Measurements from ENCODE around the gene DIAPH2.
"Not testable (repeated sequence)": the region's sequence is repeated elsewhere in the genome, so short reads cannot be mapped to it uniquely, and the experiment has no call there.

DIAPH2 gene

DNA sequence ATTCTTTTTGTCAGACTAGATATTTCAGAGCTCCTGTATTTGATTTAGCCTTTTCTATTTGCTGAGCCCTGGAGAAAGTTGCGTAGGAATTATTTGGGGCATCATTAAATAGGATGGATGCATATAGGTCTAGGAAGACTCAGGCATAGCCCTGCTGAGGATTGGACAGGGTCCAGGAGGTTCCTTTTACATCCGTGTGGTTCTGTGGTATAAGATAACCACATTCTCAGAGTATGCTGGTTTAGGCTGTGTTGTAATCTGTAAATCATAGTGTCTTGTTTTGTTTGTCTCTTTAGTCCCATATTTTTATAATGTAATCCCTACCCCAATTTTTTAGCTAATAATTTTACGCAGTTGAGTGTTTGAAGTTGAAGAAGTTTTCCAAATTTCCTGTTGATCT lies 712.7 kb downstream of the DIAPH2 start:
- Histone ChIP-seq H3K27ac (ENCODE audit: low read depth, low read length, severe bottlenecking) (no peak overlapping the region), H3K4me3 (ENCODE audit: extremely low read depth, insufficient read depth, low read length, poor library complexity, severe bottlenecking) (no peak overlapping the region), H3K36me3 (ENCODE audit: control insufficient read depth, insufficient read depth, low read length) (no peaks in the 10 kb centered on the region), H3K9me3 (ENCODE audit: control insufficient read depth, low read length) (no peaks in the 10 kb centered on the region), H3K4me1 (ENCODE audit: control insufficient read depth, insufficient read depth, low read length, poor library complexity, severe bottlenecking) (no peaks in the 10 kb centered on the region)
- WGBS, 2 experiments (ENCODE audit: insufficient coverage in 2 of 2), result 100% methylated on average over 1 of the region's 3 CpGs; no CpG with 5 or more reads in 1 of the 2 experiments

DNA sequence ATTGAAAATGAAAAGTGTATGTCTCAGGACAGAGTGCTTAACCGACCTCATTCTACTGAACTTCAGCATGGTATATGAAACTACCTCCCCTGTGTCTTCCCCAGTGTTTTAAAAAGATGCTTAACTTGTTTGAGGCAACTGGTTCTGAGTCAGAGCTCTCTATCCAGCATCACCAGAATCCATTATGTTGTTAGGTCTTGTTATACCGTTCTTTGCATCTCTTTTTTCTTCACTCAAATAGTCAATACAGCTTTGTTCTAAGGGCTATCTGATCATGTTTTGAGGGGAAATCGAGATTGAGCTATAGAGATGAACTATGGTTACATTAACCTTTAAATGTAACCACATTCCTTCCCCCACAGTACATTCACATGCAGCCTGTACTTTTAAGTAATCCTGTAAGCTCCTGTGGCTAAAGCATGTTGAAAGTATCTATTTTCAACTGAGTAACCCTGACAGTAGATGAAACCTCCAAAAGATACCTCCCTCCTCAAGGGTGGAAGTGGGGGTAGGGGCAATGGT lies 713.4 kb downstream of the DIAPH2 start:
- no peaks in the 10 kb centered on the region for H3K9me3 ChIP-seq (ENCODE audit: control insufficient read depth, low read length)
- no CpG with 5 or more reads among the region's 3 CpGs for WGBS, 2 experiments (ENCODE audit: insufficient coverage in 2 of 2)
- H3K4me1 ChIP-seq (ENCODE audit: control insufficient read depth, insufficient read depth, low read length, poor library complexity, severe bottlenecking), result no peaks in the 10 kb centered on the region
- no peaks in the 10 kb centered on the region for H3K36me3 ChIP-seq (ENCODE audit: control insufficient read depth, insufficient read depth, low read length)
- no peak overlapping the region for H3K27ac ChIP-seq (ENCODE audit: low read depth, low read length, severe bottlenecking)
- no peak overlapping the region for H3K4me3 ChIP-seq (ENCODE audit: extremely low read depth, insufficient read depth, low read length, poor library complexity, severe bottlenecking)

DNA sequence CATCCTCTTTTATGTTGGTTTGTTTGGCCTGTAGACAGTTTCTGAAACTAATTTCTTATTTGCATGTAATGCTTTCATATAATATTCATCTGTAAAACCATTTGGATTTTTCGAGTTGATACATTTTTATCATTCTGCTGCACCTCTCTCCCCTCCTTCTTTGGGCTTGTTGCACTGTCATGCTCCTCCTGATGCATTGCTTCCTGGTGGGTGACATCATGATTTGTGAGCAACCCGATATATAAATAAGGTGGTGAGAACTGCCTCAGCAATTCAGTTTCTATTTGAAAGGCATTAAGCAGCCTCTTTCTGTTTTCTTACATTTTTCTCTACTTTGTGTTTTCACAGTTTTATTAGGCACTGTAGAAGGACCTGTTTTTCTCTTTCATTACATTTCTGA lies 714.8 kb downstream of the DIAPH2 start:
- no peak overlapping the region for H3K27ac ChIP-seq (ENCODE audit: low read depth, low read length, severe bottlenecking)
- no peaks in the 10 kb centered on the region for H3K36me3 ChIP-seq (ENCODE audit: control insufficient read depth, insufficient read depth, low read length)
- H3K4me3 ChIP-seq (ENCODE audit: extremely low read depth, insufficient read depth, low read length, poor library complexity, severe bottlenecking), result no peak overlapping the region
- no peaks in the 10 kb centered on the region for H3K9me3 ChIP-seq (ENCODE audit: control insufficient read depth, low read length)
- no CpG with 5 or more reads among the region's 2 CpGs for WGBS, 2 experiments (ENCODE audit: insufficient coverage in 2 of 2)
- no peaks in the 10 kb centered on the region for H3K4me1 ChIP-seq (ENCODE audit: control insufficient read depth, insufficient read depth, low read length, poor library complexity, severe bottlenecking)

DNA sequence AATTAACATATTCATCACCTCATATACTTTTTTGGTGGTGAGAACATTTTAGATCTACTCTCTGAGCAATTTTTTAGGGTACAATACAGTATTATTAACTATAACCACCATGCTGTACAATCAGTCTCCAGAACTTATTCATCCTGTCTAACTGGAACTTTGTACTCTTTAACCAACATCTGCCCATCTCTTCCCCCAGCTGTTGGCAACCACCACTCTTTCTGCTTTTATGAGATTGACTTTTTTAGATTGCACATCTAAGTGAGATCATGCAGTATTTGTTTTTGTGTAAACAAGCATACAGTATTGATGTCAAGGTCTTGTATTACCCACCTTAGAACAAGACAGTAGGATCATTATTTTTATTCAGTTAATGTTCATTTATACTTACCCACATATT lies 715.9 kb downstream of the DIAPH2 start:
- H3K27ac ChIP-seq (ENCODE audit: low read depth, low read length, severe bottlenecking), result no peak overlapping the region

DNA sequence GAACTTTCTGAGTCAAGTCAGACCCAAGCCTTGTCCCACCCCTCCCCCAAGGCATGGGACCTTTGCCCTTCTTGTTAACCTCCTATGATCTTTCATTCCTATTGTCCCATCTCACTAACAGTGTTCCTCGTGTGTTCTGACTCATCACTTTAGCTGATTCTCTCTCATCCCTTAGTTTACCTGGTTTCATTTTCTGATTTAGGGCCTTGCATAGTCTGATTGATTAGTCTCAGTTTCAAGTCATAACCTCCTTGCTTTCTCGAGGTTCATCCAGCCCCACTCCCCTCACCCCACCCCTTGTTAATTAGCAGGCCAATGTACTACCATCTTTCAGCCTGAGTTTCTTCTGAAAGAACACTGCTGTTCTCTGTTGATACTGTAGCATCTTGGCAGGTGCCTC lies 716.5 kb downstream of the DIAPH2 start:
- Histone ChIP-seq H3K4me3 (ENCODE audit: extremely low read depth, insufficient read depth, low read length, poor library complexity, severe bottlenecking) (no peak overlapping the region), H3K9me3 (ENCODE audit: control insufficient read depth, low read length) (no peaks in the 10 kb centered on the region), H3K36me3 (ENCODE audit: control insufficient read depth, insufficient read depth, low read length) (no peaks in the 10 kb centered on the region), H3K27ac (ENCODE audit: low read depth, low read length, severe bottlenecking) (no peak overlapping the region), H3K4me1 (ENCODE audit: control insufficient read depth, insufficient read depth, low read length, poor library complexity, severe bottlenecking) (no peaks in the 10 kb centered on the region)
- no CpG with 5 or more reads among the region's 2 CpGs for WGBS, 2 experiments (ENCODE audit: insufficient coverage in 2 of 2)

More for the DNA sequence above, 715.9 kb downstream of the DIAPH2 start:
- Histone ChIP-seq H3K4me3 (ENCODE audit: extremely low read depth, insufficient read depth, low read length, poor library complexity, severe bottlenecking) (no peak overlapping the region), H3K9me3 (ENCODE audit: control insufficient read depth, low read length) (no peaks in the 10 kb centered on the region), H3K36me3 (ENCODE audit: control insufficient read depth, insufficient read depth, low read length) (no peaks in the 10 kb centered on the region), H3K4me1 (ENCODE audit: control insufficient read depth, insufficient read depth, low read length, poor library complexity, severe bottlenecking) (no peaks in the 10 kb centered on the region)

DNA sequence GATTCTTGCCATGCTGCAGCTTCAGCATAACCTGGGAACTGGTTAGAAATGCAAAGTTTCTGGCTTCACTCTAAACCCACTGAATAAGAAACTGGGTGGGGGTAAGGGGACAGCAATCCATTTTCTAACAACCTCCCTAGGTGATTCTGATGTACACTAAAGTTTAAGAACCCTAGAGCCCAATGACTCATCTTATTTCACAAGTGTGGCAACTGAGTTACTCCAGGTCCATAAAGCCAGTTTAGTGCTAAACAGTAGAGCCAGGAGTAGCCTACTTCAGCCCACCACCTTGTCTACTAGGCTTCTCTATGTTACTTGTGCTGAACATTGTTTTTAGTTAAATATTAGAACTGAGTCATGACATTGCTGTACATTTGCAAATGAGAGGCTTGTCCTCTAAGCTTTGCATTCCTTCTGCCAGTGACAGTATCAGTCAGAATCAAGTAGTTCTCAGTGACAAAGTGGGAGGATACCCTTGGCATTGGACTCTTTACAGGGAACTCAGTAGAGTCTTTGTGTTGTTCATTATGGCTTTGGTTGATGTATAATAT lies 717.0 kb downstream of the DIAPH2 start:
- no peak overlapping the region for H3K27ac ChIP-seq (ENCODE audit: low read depth, low read length, severe bottlenecking)
- H3K36me3 ChIP-seq (ENCODE audit: control insufficient read depth, insufficient read depth, low read length), result no peaks in the 10 kb centered on the region

DNA sequence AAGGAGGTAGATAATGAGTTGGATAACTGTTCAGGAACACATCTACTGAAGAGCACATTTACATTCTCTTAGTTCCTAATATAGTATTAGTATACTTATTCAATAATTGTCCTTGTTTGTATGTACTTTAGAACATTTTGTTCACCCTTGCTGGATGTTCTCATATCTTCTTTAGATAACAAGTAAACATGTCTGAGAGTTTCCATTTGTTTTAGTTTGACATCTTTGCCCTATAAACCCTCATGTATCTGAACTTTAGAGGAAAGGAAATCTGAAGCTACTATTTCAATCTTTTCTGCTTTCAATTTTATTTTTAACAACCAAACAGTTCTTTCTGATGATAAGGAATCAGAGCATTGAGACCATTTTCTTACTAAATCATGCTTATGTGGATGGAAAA lies 717.7 kb downstream of the DIAPH2 start:
- Histone ChIP-seq H3K4me3 (ENCODE audit: extremely low read depth, insufficient read depth, low read length, poor library complexity, severe bottlenecking) (no peak overlapping the region), H3K36me3 (ENCODE audit: control insufficient read depth, insufficient read depth, low read length) (no peaks in the 10 kb centered on the region), H3K9me3 (ENCODE audit: control insufficient read depth, low read length) (no peaks in the 10 kb centered on the region), H3K27ac (ENCODE audit: low read depth, low read length, severe bottlenecking) (no peak overlapping the region), H3K4me1 (ENCODE audit: control insufficient read depth, insufficient read depth, low read length, poor library complexity, severe bottlenecking) (no peaks in the 10 kb centered on the region)

More for the DNA sequence above, 717.0 kb downstream of the DIAPH2 start:
- Histone ChIP-seq H3K4me3 (ENCODE audit: extremely low read depth, insufficient read depth, low read length, poor library complexity, severe bottlenecking) (no peak overlapping the region), H3K9me3 (ENCODE audit: control insufficient read depth, low read length) (no peaks in the 10 kb centered on the region), H3K4me1 (ENCODE audit: control insufficient read depth, insufficient read depth, low read length, poor library complexity, severe bottlenecking) (no peaks in the 10 kb centered on the region)

DNA sequence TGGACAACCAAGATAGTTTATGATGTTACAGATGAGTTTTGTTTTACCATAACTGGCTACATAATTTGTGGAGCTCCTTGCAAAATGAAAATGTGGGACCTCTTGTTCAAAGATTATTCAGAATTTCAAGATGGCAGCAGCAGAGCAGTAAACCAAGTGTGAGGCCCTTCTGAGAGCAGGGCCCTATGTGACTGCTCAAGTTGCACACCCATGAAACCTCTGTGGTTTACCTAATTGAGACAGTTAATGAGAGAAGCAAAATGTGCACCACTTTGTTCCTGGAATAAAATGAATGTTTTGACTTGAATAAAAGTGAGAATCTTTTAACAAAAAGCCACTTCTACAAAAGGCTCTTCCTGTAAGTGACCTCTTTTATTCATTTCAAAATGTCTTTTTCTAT lies 718.3 kb downstream of the DIAPH2 start:
- H3K9me3 ChIP-seq (ENCODE audit: control insufficient read depth, low read length), result no peaks in the 10 kb centered on the region
- H3K27ac ChIP-seq (ENCODE audit: low read depth, low read length, severe bottlenecking), result no peak overlapping the region
- H3K4me1 ChIP-seq (ENCODE audit: control insufficient read depth, insufficient read depth, low read length, poor library complexity, severe bottlenecking), result no peaks in the 10 kb centered on the region
- no peaks in the 10 kb centered on the region for H3K36me3 ChIP-seq (ENCODE audit: control insufficient read depth, insufficient read depth, low read length)
- H3K4me3 ChIP-seq (ENCODE audit: extremely low read depth, insufficient read depth, low read length, poor library complexity, severe bottlenecking), result no peak overlapping the region

DNA sequence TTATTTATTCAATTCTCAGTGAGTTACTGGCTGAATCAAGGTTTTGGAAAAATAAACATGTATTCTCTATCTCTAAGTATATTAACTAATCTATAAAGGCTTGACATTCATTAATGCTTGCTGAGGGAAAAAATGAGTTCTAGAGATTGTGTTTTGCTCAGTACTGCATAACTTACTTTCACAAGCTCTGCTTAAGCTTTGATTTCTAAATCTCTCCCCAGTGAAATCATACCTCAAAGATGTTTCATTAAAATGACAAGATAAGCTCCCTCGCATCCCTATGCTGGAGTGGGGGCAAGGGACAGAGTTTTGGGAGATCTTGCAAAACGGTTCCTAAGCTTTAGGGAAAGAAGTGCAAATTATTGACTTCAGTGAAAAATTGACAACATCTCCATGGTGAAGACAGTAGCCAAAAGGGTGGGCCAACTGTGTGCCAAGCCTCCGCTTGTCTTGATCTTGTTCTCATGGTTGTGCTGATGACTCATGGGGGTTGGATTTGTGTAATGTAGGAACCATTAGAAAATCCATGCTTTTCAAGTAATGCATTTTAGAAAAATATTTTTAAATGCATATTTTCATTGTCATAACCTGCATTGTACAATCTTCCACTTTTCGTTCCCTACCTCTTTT lies 720.5 kb downstream of the DIAPH2 start:
- 100% methylated on average over 1 of the region's 4 CpGs; no CpG with 5 or more reads in 1 of the 2 experiments for WGBS, 2 experiments (ENCODE audit: insufficient coverage in 2 of 2)
- Histone ChIP-seq H3K4me3 (ENCODE audit: extremely low read depth, insufficient read depth, low read length, poor library complexity, severe bottlenecking) (no peak overlapping the region), H3K9me3 (ENCODE audit: control insufficient read depth, low read length) (no peaks in the 10 kb centered on the region), H3K36me3 (ENCODE audit: control insufficient read depth, insufficient read depth, low read length) (no peaks in the 10 kb centered on the region), H3K4me1 (ENCODE audit: control insufficient read depth, insufficient read depth, low read length, poor library complexity, severe bottlenecking) (no peaks in the 10 kb centered on the region), H3K27ac (ENCODE audit: low read depth, low read length, severe bottlenecking) (no peak overlapping the region)

DNA sequence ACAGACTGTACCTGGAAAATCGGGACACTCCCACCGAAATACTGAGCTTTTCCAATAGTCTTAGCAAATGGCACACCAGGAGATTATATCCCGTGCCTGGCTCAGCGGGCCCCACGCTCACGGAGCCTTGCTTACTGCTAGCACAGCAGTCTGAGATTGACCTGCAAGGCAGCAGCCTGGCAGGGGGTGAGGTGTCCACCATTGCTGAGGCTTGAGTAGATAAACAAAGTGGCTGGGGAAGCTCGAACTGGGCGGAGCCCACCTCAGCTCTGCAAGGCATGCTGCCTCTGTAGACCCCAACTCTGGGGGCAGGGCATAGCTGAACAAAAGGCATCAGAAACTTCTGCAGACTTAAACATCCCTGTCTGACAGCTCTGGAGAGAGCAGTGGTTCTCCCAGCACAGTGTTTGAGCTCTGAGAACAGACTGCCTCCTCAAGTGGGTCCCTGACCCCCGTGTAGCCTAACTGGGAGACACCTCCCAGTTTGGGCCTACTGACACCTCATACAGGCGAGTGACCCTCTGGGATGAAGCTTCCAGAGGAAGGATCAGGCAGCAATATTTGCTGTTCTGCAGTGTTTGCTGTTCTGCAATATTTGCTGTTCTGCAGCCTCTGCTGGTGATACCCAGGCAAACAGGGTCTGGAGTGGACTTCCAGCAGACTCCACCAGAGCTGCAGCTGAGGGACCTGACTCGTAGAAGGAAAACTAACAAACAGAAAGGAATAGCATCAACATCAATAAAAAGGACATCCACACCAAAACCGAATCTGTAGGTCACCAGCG lies 725.2 kb downstream of the DIAPH2 start:
- not testable (repeated sequence) for H3K36me3 ChIP-seq (ENCODE audit: control insufficient read depth, insufficient read depth, low read length); H3K27ac ChIP-seq (ENCODE audit: low read depth, low read length, severe bottlenecking); H3K4me3 ChIP-seq (ENCODE audit: extremely low read depth, insufficient read depth, low read length, poor library complexity, severe bottlenecking); H3K4me1 ChIP-seq (ENCODE audit: control insufficient read depth, insufficient read depth, low read length, poor library complexity, severe bottlenecking); H3K9me3 ChIP-seq (ENCODE audit: control insufficient read depth, low read length)
- 88 to 92% methylated on average over 3 to 5 of the region's 13 CpGs for WGBS, 2 experiments (ENCODE audit: insufficient coverage in 2 of 2)

DNA sequence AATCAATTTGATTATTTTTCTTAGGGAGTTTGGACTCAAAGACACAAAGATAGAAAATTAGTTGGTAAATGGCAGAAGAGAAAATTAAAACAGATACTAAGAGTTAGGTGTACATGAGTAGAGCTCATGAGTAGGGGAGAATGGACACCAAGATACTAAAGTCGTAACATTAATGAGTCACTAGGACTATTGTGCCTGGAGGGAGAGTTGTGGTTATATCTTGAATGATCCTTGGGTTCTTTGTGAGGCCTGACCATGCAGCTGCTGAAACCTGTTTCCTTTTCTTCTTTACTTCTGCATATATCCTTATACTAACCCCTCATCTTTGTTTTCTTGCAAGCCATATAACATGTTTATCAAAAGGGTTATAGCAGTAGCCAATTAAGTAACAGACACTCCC lies 731.8 kb downstream of the DIAPH2 start:
- Histone ChIP-seq H3K4me3 (ENCODE audit: extremely low read depth, insufficient read depth, low read length, poor library complexity, severe bottlenecking) (no peak overlapping the region), H3K4me1 (ENCODE audit: control insufficient read depth, insufficient read depth, low read length, poor library complexity, severe bottlenecking) (no peaks in the 10 kb centered on the region), H3K27ac (ENCODE audit: low read depth, low read length, severe bottlenecking) (no peak overlapping the region), H3K9me3 (ENCODE audit: control insufficient read depth, low read length) (no peaks in the 10 kb centered on the region), H3K36me3 (ENCODE audit: control insufficient read depth, insufficient read depth, low read length) (no peaks in the 10 kb centered on the region)
- 75% methylated on average over 1 of the region's 1 CpG; no CpG with 5 or more reads in 1 of the 2 experiments for WGBS, 2 experiments (ENCODE audit: insufficient coverage in 2 of 2)
